NCI-H2227 treated with DMSO at 0.1 percent for 48 hours (cell line): Measurements from ENCODE around the gene LITAFD.
A peak's percentile ranks its signal among the peaks of the same experiment; 100 is the strongest.
"Not testable (repeated sequence)": the region's sequence is repeated elsewhere in the genome, so short reads cannot be mapped to it uniquely, and the experiment has no call there.

ENCODE experiments used
- DNase-seq: peaks from one replicate; lab custom pipeline; 2025; lab: John Stamatoyannopoulos, UW

The LITAFD gene

DNA sequence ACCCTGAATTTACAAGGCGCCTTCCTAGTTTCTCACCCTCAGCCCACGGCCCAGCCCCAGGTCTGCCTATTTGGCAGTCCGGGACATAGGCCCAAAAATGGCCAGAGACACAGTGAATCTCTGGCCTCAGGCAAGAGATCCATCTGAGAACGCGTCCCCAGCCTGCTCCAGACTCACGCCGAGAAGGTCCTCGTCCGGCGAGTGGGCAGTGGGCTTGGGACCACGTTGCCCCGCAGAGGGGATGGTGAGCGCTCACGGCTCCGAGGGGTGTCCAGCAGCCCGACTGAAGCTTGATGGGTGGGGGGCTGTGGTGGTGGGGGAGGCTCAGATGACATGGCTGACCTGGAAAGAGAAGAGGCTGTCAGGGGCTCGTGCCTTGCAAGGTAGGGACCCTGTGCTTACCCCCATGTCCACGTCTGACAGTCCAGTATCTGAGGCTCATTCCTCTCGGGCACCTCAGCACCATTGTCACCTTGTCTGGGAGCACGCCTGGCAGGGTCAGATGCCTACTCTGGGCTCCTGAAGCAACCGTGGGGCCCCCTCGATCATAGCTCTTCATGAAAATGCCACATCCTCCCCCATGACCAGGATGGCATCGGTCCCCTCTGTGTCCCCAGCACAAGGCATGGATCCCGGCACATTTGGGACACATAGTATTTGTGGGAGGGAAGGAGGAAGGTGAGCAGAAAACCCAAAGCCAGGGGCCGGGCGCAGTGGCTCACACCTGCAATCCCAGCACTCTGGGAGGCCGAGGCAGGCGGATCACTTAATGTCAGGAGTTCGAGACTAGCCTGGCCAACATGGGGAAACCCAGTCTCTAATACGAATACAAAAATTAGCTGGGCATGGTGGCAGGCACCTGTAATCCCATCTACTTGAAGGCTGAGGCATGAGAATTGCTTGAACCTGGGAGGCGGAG, 22.9 kb upstream of the LITAFD start:
- no peak for DNase-seq

DNA sequence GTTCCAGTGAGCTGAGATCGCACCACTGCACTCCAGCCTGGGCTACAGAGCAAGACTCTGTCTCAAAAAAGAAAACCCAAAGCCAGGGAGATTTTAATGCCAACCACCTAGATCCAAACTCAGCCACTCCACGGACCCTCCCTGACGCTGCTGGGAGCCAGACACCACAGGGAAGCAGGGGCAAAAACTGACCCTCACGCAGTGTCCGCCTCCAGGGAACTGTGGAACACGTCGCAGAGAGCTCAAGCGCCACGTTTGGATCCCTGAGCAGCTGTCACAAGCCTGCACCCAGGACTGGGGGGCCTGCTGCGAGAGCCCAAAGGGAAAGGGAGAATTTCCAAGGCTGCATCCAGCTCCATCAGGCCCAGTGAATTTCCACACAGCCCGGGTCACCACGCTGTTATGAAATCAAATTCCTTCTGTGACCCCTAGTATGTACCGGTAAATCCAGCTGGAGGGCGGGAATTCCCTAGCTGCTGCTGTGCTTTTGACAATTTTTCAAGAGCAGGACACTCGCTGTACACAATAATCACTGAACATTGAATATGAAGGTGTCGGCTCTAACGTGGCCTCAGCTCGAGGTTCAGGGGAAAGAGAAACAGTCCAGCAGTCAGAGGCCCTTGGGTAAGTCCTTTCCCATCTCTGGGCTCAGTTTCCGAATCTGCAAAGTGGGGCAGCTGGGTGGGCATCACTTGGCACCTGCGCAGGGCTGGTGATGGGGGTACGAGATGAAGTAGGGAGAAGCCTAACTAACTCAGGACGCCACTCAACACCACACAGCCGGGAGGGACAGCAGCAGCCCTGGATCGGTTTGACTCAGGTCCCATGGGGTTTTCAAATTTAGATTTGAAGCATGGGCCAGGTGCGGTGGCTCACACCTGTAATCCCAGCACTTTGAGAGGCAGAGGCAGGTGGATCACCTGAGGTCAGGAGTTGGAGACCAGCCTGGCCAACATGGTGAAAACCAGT, 22.0 kb upstream of the LITAFD start:
- no peak for DNase-seq

DNA sequence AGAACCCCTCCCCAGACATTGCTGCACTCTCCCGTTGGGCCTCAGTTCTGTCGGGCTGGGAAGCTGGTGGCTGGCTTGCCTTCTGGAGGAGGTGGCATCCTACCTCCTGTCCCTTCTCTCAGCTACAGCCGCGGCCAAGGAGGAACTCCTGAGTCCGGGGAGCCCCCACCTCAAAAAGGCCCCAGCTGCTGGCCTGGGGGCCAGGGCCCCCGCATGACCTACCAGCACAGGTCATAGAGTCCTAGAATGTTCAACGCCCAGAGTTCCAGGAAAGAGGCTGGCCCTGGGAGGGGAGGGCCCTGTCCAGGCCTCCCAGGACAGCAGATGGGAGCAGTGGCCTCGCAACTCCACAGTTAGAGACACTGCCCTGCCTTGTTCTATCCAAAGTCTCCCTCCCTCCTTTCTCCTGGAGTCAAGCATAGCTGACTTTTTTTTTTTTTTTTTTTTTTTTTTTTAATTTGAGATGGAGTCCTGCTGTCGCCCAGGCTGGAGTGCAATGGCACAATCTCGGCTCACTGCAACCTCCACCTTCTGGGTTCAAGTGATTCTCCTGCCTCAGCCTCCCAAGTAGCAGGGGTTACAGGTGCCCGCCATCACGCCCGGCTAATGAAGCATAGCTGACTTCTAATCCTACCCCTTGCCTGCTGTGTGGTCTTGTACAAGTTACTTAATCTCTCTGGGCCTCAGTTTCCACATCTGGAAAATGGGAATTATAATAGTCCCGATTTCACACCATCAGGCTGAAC, 20.4 kb upstream of the LITAFD start:
- DNase-seq, result no peak

DNA sequence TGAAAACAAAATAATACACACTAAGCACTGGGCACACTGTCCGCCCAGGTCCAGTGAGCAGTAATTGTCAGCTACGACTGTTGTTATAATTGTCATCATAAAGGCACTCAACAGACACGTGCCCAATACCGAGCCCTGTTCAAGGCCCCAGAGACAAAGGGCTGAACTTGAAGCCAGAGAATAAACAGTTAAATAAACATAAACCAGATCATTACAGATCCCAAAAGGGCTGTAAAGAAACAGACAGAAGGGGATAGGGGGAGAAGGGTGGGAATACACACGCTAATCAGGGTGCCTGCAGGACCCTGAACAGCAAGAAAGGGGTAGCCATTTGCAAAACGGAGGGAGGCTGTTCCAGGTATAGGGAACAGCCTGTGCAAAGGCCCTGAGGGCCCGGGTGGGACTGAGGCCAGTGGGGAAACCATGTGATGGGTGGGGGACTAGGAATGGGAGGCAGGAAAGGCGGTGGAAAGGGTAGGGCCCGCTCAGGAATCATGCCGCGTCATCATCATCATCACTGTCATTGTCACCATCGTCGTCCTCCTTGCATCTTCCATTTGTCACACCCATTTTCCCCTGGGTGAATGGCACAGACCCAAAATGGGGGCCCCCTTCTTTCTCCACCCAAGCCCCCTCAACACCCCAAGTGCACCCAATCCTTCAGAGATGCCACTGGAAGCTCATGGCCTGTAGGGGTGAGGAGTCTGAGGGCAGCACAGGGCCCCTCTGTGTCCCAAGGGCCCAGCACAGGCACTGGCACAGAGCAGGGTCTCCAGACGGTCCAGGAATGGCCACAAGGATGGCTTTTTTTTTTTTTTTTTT, 19.6 kb upstream of the LITAFD start:
- DNase-seq, result no peak

DNA sequence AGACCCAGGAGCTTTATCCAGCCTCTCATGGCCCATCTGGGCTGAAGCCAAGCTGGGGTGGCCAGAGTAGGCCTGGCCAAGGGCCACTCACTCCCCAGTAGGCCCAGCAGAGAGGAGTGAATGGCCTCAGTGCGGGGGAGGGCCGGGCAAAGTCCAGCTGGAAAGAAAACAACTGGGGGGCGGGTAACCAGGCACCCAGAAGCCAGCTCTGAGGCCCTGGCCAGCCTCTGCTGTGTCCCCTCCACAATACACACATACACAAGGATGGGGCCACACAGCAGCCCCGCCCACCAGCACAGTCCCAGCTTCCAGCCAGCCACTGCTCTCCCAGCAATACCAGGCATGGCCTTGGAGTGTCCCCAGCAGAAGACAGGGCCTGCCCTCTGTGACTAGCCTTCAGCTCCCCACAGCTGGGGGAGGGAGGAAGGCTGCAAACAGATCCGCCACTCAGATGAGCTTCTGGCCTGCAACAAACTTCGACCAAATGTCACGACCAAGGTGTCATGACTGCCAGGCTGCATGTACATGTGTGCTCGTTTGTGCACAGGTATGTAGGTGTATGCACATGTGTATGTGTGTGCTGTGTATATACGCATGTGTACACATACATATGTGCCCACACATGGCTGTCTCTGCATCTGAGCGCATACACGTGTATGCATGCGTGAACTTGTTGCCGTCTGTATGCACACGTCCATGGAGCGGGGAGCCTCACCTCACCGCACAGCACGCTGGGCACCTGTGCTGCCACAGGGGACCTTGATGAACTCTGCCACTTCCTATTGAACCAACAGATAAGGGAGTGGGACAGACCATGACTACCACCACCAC, 18.3 kb upstream of the LITAFD start:
- no peak for DNase-seq

DNA sequence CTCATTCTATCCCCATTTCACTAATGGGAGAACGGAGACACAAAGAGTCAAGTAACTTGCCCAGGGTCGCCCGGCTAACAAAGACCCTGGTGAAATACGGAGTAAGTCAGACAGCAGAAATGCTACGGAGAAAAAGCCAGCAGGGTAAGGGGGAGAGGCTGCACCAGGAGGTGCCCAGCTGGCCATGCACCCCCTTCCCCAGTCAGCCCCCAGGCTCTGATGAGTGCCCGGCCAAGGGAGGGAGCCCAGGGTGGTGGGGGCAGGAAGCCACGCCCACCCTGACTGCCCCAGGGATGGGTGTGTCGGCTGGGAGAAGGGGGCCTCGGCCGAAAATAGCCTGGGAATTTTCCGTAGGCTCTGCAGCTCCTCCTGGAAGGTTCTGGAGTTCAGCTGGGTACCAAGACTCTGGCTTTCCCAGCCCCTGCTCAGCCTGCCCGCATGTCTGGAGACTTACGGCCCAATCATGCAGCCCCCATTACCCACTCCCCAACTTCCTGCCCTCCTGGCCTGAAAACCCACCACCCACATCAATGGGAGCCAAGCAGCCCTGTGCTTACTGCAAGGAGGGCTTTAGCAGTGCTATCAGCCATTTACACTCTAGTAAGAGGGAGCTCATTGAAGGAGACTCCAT, 17.6 kb upstream of the LITAFD start:
- no peak for DNase-seq

DNA sequence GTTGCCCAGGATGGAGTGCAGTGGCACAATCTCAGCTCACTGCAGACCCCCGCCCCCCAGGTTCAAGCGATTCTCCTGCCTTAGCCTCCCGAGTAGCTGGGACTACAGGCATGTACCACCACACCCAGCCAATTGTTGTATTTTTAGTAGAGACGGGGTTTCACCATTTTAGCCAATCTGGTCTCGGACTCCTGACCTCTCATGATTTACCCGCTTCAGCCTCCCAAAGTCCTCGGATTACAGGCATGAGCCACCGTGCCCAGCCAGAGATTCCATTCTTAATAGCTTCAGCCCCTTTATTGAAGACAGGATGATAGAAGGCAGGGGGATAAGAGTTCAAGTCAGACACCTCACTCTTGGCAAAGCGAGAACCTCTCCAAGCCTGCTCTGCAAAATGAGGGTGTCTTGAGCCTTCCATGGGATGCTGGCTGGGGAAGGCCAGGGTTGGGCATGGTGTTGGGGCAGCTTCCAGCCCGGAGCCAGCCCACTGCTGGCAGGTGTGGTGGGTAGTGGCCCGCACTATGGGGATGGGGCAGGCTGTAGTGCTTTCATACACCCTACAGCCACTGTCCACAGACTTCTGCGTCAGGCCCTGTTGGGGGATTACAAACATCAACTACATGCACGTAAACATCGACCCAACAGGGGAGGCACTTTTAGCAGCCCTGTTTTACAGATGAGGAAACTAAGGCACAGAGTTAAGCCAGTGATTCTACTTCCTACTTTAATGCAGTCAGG, 16.8 kb upstream of the LITAFD start:
- DNase-seq, result no peak

DNA sequence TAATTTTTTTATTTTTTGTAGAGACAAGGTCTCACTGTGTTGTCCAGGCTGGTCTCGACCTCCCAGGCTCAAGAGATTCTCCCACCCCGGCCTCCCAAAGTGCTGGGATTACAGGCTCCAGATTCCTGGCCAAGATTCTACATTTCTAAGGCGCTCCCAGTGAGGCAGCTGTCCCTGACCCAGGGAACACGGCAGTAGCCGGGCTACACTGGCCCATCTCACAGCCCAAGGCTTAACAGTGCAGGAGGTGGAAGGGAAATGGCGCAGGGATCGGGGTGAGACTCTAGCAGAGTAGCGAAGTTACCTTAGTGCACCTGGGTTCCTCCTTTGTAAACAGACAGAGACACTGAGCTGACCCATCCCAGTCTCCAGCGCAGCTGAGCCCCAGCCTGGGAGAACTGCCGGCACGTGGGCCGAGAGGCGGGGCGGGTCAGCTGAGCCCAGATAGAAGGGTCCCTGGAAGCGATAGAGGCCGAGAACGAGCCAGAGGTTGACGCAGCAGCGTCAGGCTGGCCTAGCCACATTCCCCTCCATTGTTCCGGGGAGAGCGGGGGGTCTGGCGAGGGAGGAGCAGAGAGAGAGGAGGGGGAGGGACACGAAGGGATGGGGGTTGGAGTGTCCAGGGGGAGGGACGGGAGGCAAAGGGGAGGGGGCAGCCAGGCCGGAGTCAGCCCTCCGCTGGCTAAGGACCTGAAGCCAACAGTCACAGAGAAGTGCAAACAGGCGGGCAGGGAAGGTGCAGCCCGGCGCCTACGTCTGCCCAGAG, 15.8 kb upstream of the LITAFD start:
- DNase-seq, result peak; percentile 78

DNA sequence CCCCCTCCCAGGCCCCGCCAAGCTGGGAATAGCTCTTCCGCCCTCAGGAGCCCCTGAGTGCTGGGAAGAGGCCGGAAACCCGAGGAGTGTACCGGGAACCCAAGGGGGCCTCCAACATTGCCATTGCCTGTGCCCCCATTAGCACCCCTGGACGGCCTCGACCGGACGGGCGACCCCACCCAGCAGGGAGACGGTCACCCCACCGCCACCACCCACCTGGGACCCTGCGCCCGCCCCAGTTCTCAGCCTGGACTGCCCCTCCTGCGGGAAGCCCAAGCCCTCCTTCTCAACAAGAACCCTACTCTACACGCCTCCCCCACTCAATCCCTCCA, 15.3 kb upstream of the LITAFD start:
- no peak for DNase-seq

DNA sequence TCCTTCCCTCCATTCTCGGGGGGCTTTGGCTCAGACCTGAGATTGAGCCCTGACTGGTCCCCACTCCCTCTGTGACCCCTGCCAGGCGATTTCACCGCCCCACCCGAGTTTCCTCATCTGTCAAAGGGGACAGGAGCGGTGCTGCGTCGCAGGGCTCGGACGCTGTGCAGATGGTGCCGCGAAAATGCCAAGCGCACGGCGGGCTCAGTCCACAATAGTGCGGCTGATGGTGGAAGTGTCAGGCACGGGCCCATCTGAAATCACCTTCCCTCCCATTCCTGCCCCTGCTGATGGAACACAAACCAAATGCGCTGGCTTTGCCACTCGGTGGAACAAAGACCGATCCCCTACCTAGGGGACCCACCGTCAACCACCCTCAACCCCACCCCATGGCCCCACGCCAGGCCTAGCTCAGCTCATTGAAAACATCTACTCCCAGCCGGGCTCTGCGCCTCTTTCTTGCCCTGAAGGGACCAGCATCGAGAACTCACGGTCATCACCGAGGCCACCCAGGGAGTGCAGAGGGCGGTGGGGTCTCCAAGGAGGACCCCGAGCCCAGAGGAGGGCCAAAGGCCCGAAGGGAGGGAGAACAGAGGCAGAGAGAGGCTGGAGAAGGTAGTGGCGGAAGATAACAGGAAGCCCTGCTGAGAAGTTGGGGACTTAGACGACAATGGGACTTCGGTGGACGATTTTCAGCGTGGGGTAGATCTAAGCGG, 14.8 kb upstream of the LITAFD start:
- no peak for DNase-seq

DNA sequence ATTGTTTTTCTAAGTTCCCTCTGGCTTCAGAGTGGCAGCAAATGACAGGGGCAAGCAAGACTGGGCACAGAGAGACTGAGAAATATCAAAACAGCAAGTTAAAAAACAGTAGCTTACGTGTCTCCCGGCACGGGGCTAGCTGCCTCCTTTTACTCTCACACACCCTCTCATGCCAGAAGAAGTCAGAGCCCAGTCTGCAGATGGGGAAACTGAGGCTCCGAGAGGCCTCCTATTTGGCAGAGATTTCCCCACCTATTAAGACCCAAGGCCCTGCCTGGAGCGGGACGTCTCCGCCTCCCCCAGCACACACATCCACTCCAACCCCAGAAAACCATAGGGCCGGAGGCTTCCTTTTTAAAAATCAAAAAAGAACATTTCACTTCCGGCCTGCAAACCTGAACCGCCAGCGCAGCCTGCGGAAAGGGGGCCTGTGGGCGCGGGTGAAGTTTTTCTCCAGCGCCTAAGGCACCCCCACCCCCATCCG, 14.2 kb upstream of the LITAFD start:
- DNase-seq, result no peak

DNA sequence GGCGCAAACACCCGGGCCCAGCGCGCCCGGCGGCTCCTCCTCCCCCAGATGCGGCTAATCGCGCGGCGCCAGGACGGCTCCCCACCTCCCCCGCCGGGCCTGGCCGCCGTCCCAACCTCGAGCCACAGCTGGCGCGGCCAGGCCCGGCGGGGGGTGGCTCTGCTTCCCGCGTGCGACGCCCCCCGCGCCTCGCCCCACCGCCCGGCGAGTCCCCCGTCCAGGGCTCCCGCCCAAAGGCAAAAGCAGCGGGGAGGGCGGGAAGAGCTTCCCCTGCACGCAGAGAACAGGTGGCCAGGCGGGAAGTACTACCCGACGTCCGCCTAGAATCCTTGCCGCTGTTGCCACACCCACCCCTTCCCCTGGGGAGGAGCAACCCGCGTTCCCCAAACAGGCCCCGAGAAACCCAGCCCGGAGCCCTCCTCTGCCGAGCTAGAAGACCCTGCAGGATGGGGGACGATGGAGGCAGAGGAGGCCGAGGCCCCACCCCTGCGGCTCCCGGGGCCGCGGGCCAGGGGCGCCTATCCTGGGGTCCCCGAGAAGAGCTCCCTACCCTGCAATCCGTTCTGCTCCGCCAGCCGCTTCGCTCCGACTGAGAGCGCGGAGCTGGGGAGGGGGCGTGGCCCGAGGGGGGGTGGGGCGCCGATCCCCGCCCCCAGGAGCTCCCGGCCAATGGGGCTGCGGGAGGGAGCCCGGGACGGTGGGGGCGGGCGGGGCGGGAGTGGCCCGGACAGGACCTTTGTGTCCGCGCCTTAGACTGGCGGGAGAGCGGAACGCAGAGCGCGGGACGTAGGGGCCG, 13.5 kb upstream of the LITAFD start, which contains the start of gene CARHSP1:
Gene CARHSP1, minus strand, starts transcription at position 591 of the 796 bp plus-strand sequence. CDS start 9,678 bp downstream, outside the sequence.
- DNase-seq, result peak; percentile 92

DNA sequence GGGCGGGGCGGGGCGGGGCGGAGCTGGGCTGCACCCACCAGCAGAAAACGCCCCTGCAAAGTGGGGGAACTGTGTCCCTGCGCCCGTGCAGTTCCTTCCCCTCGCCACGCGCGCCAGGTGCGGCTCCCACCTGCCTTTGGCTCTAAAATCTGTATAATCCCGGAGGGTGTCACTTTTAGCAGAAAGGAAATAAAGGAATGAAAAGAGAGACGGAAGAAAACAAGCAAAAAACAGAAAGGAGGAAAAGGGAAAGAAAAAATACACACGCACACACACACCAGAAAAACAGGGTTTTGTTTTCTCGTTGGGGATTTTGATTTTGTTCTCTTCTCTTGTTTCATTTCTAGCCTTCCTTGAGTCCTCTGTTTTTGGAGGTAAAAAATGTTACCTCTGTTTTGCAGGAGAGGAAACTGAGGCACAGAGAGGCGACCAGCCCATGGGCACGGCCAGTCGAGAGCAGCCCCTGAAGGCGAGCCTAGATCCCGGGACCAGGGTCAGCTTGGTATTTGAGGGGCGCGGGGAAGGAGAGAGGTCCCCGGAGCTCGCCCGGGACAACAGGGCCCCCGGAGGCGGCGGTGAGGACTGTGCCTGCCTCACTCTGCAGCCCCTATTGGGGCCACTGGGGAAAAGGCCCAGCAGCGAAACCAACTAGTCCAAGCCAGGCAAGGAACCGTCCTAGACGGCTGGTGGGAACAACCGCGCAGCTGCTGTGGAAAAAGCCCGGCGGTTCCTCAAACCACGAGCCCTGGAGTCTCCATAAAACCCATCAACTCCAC, 12.8 kb upstream of the LITAFD start:
- no peak for DNase-seq

DNA sequence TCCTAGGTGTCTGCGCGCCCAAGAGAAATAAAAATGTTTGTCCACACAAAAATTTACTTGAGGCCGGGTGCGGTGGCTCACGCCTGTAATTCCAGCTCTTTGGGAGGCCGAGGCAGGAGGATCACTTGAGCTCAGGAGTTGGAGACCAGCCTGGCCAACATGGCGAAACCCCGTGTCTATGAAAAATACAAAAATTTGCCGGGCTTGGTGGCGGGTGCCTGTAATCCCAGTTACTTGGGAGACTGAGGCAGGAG, 12.2 kb upstream of the LITAFD start:
- not testable (repeated sequence) for DNase-seq

DNA sequence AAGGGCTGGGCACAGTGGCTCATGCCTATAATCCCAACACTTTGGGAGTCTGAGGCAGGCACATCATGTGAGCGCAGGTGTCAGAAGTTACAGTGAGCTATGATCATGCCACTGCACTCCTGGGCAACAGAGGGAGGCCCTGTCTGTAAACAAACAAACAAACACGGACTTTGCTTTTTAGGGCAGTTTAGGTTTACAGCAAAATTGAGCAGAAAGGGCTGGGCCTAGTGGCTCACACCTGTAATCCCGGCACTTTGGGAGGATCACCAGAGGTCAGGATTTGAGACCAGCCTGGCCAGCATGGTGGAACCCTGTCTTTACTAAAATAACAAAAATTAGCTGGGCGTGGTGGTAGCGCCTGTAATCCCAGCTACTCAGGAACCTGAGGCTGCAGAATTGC, 10.1 kb upstream of the LITAFD start:
- no peak for DNase-seq
